GM04504 (cell line): Measurements from ENCODE around the gene PIEZO1.
"Not testable (repeated sequence)": the region's sequence is repeated elsewhere in the genome, so short reads cannot be mapped to it uniquely, and the experiment has no call there.

Experiments
- DNase-seq: peaks from one replicate; pipeline ENCODE4 v3.0.0-alpha.2; 2012; ENCODE audit warnings: low read depth

PIEZO1 gene

GRCh38 chr16:88782454-88783390 is 2.3 kb downstream of the PIEZO1 start:
- DNase-seq, result no peak

- no peak for DNase-seq
Measured at GRCh38 chr16:88781140-88782077, 3.6 kb downstream of the PIEZO1 start.

GRCh38 chr16:88780142-88781062 is 4.6 kb downstream of the PIEZO1 start:
- DNase-seq, result no peak

GRCh38 chr16:88779406-88780141 is 5.4 kb downstream of the PIEZO1 start:
- no peak for DNase-seq

- no peak for DNase-seq
Measured at GRCh38 chr16:88778541-88779065, 6.4 kb downstream of the PIEZO1 start.

GRCh38 chr16:88778271-88778525 is 6.8 kb downstream of the PIEZO1 start:
- no peak for DNase-seq

GRCh38 chr16:88777471-88778270 is 7.3 kb downstream of the PIEZO1 start:
- no peak for DNase-seq

GRCh38 chr16:88775825-88776224 is 9.2 kb downstream of the PIEZO1 start:
- DNase-seq, result no peak

- DNase-seq, result no peak
Measured at GRCh38 chr16:88774544-88775393, 10.3 kb downstream of the PIEZO1 start.

GRCh38 chr16:88773812-88774291 is 11.2 kb downstream of the PIEZO1 start:
- peak; percentile 66 for DNase-seq

- DNase-seq, result peak; percentile 92
Measured at GRCh38 chr16:88772871-88773811, 11.9 kb downstream of the PIEZO1 start.

- not testable (repeated sequence) for DNase-seq
Measured at GRCh38 chr16:88771781-88772180, 13.2 kb downstream of the PIEZO1 start.

GRCh38 chr16:88771294-88771772 is 13.7 kb downstream of the PIEZO1 start:
- no peak for DNase-seq

- DNase-seq, result no peak
Measured at GRCh38 chr16:88770461-88771293, 14.3 kb downstream of the PIEZO1 start.

GRCh38 chr16:88769617-88770460 is 15.2 kb downstream of the PIEZO1 start:
- DNase-seq, result no peak
